HL-60/S4 treated with retinoic acid at 250 ng/mL for 4 days and 3 days (cell line): ENCODE measurements around the gene NAE1.

ENCODE experiments used
- in situ Hi-C: fragments of 300-500 bp; cut with MboI; formaldehyde crosslinking; loops from 2 replicates; pipeline ENCODE4 v1.7.0; 2022; ENCODE audit warnings: low sequenced_read_pairs

NAE1 gene

GRCh38 chr16:66850115-66850815 is 19.5 kb upstream of the NAE1 start:
- in situ Hi-C loops, result no loop called here

- in situ Hi-C loops, result no loop called here
Measured at GRCh38 chr16:66849549-66849948, 18.8 kb upstream of the NAE1 start.

GRCh38 chr16:66849021-66849420 is 18.2 kb upstream of the NAE1 start:
- in situ Hi-C loops, result no loop called here

DNA sequence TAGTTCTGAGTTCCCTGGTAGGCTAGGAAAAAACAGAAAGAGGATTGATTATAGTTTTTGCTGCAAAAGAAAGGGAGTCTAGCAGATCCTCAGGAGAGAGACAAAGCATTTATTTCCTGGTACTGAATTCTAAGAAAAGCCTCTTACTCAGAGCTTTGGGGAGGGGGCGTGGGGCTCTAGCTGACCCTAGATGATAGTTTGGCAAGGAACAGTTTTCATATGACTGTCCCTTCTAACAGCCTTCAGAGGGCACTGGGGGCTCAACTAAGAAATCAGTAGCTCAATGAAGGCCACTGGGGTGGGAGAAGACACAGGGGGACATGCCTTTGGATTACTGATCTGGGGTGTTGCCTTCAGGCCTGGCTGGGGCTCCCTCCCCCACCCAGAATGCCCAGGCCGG is 17.4 kb upstream of the NAE1 start:
- in situ Hi-C loops, result no loop called here

- in situ Hi-C loops, result no loop called here
Measured at GRCh38 chr16:66847533-66848067, 16.8 kb upstream of the NAE1 start.

GRCh38 chr16:66846831-66847230 is 16.1 kb upstream of the NAE1 start:
- in situ Hi-C loops, result no loop called here

- in situ Hi-C loops, result no loop called here
Measured at GRCh38 chr16:66846266-66846665, 15.5 kb upstream of the NAE1 start.

- in situ Hi-C loops, result no loop called here
Measured at GRCh38 chr16:66845791-66846221, 15.0 kb upstream of the NAE1 start.

DNA sequence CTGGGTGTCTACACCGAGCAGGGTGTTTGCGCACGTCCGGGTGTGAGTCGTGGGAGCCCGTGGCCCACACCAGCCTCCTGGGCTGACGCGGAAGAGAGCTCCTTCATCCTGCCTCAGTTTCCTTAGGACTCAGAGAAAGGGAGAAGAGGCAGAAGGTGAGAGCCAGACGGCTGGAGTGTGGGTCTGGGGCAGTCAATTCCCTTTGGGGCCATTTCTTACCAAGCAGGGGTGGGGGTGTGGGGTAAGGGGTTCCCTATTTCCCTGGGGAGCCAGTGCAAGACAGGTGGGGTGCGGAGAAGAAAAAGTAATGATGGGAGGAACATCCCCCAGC is 14.3 kb upstream of the NAE1 start:
- in situ Hi-C loops, result no loop called here

DNA sequence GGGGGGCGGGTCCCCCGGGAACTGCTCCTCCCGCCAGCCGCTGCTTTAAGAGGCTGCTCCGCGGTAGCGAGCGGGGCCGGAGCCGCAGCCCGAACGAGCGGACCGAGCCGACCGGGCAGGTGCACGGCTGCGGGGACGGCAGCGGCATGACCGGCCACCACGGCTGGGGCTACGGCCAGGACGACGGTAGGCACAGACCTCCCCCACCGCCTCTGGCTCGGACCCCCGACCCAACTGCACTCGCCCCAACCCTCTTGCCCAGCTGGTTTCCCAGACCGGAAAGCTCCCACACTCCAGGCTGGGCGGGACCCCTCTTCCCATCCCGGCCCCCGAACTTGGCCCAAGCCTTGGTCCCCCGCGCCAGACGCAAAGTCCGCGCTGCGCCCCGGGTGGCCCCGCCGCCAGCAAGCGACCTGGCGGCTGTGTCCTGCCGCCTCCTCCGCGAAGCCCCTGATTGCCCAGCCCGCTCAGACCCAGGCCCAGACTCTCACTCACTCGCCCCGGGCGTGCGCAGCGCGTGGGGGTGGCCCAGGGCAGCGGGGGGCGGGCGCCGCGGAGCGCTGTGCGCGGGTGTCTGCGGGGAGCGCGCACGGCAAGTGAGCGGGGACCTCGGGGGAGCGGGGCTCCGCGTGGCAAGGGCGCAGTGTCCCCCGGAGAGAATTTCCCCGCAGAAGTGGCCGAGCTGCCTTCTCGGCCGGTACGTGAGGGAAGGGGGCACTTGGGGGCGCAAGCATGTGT is 13.7 kb upstream of the NAE1 start, which contains the start of gene CA7:
TSS of gene CA7 (plus strand) at position 73 of the 738 bp plus-strand sequence. CDS start at position 147, 74 bp downstream.
- in situ Hi-C loops, result no loop called here

- in situ Hi-C loops, result no loop called here
Measured at GRCh38 chr16:66844009-66844341, 13.2 kb upstream of the NAE1 start.

DNA sequence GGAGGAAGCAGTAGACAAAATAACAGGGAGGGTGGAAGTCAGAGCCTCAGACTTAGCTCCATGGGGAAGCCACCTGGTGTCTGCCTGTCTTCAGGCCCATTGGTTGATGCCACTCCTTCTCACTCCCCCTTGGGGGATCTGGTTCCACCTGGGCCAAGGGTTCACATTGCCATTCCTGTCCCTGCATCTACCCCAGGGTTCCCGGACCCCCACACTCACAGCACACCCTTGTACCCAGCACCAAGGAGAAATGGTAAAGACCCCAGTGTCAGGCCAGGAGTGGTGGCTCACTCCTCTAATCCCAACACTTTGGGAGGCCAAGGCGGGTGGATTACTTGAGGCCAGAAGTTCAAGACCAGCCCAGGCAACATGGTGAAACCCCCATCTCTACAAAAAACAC is 12.4 kb upstream of the NAE1 start:
- in situ Hi-C loops, result no loop called here

DNA sequence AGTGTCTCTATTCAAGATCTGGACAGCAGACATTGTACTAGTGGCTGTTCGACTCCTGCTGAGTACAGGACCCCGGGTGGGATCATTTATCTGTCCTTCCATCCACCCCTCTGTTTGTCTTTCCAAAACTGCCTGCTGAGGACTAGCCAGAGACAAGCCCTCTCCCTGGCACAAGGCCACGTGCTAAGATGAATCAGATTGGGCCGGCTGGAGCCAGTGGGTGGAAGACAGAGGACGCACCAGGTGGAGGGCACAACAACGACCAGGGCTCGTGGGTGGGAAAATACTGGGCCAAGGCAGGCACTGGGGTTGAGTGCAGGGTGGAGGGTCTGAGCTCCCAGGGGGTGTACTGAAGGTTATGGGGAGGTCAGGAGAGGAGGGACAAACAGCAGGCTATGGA is 12.0 kb upstream of the NAE1 start:
- in situ Hi-C loops, result no loop called here

- in situ Hi-C loops, result no loop called here
Measured at GRCh38 chr16:66841366-66841765, 10.6 kb upstream of the NAE1 start.

DNA sequence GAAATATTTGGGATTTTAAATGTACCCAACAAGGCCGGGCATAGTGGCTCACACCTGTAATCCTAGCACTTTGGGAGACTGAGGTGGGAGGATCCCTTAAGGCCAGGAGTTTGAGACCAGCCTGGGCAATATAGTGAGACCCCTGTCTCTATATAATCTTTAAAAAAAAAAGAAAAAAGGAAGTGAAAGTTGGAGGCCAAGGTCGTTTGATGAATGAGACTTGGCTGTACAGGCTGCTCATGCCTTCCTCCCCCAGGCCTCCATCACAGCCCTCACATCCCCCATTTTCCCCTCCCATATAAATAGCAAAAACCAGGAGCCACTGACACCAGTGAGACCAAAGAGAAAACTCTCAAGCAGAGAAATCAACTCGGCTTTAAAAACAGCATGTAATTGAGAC is 10.1 kb upstream of the NAE1 start:
- in situ Hi-C loops, result no loop called here

DNA sequence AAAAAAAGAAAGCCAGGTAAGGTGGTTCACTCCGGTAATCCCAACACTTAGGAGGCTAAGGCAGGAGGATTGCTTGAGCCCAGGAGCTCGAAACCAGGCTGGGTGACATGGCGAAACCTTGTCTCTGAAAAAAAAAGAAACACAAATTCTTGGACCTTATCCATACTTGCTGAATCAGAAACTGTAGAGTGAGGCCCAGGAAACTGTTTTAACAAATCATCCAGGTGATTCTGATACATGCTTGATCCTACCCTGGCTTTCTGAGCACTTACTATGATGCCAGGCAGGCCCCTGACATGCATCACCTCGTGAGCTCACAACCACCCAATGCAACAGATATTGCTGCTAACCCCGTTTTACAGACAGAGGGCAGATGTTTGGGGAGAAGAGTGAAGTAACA is 4.0 kb upstream of the NAE1 start:
- in situ Hi-C loops, result no loop called here

GRCh38 chr16:66832661-66833305 is 2.0 kb upstream of the NAE1 start:
- in situ Hi-C loops, result no loop called here

- in situ Hi-C loops, result no loop called here
Measured at GRCh38 chr16:66832190-66832589, 1.4 kb upstream of the NAE1 start.

DNA sequence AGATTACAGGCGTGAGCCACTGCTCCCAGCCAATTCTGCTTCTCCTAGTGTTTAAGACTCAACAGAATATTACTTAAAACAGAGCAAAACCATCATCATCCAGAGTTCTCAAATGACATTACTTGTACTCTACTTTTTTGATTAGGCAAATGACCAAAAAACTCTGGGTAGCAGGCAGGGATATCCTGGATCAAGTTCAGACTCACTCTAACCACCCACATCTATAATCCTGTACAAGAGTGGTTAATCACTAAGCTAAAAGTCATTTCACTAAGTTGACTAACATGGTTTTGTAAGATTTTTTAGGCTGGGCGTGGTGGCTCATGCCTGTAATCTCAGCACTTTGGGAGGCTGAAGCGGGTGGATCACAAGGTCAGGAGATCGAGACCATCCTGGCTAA is 6.8 kb downstream of the NAE1 start:
- in situ Hi-C loops, result no loop called here

GRCh38 chr16:66814734-66815133 is 16.0 kb downstream of the NAE1 start:
- in situ Hi-C loops, result no loop called here

- in situ Hi-C loops, result no loop called here
Measured at GRCh38 chr16:66811043-66811442, 19.7 kb downstream of the NAE1 start.

GRCh38 chr16:66810391-66810790 is 20.4 kb downstream of the NAE1 start:
- in situ Hi-C loops, result no loop called here
